ENCODE measurements around the gene MEOX1.
A peak's percentile ranks its signal among the peaks of the same experiment; 100 is the strongest.

MEOX1 gene

GRCh38 chr17:43679911-43680310 is 18.2 kb upstream of the MEOX1 start:
- DNase-seq (ENCODE audit: low read depth): no peak

GRCh38 chr17:43679401-43679800 is 17.7 kb upstream of the MEOX1 start:
- DNase-seq (ENCODE audit: low read depth): no peak

GRCh38 chr17:43676471-43676870 is 14.7 kb upstream of the MEOX1 start:
- no peak for DNase-seq (ENCODE audit: low read depth)

DNA sequence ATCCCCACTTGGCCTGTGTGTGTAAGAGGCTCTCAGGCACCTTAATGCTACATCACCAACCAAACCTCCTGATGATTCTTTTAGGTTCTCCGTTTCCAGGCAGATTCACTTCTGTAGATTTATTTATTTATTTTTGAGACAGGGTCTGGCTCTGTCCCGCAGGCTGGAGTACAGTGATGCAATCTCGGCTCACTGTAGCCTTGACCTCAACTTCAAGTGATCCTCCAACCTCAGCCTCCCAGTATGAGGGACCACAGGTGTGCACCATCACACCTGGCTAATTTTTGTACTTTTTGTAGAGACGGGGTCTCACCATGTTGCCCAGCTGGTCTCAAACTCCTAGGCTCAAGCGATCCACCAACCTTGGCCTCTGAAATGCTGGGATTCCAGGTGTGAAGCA is 12.7 kb upstream of the MEOX1 start:
- DNase-seq (ENCODE audit: low read depth): no peak

- peak; percentile 16 for DNase-seq (ENCODE audit: low read depth)
Measured at GRCh38 chr17:43673516-43674323, 12.0 kb upstream of the MEOX1 start.

GRCh38 chr17:43671755-43672519 is 10.2 kb upstream of the MEOX1 start:
- no peak for DNase-seq (ENCODE audit: low read depth)

- DNase-seq (ENCODE audit: low read depth): no peak
Measured at GRCh38 chr17:43671031-43671692, 9.4 kb upstream of the MEOX1 start.

- no peak for DNase-seq (ENCODE audit: low read depth)
Measured at GRCh38 chr17:43670645-43671030, 8.9 kb upstream of the MEOX1 start.

- DNase-seq (ENCODE audit: low read depth): no peak
Measured at GRCh38 chr17:43669971-43670644, 8.4 kb upstream of the MEOX1 start.

DNA sequence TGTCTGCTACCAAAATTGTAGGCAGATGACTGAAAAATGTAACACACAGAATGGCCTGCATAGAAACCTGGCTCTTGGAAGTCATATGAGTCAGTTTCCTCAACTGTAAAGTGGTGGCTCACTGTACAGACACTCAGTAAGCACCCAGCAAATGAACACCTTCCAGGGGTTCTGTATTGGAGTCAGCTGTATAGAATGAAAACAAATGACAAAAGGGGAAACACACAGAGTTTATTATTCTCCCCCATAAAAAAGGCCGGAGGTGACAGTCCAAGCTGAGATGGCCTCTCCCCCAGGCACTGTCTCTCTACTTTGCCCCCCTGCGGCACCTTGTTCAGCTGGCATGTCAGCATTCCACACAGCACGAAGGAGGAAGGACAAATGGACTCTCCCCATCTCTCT is 6.2 kb upstream of the MEOX1 start:
- no peak for DNase-seq (ENCODE audit: low read depth)

- no peak for DNase-seq (ENCODE audit: low read depth)
Measured at GRCh38 chr17:43667506-43667905, 5.8 kb upstream of the MEOX1 start.

DNA sequence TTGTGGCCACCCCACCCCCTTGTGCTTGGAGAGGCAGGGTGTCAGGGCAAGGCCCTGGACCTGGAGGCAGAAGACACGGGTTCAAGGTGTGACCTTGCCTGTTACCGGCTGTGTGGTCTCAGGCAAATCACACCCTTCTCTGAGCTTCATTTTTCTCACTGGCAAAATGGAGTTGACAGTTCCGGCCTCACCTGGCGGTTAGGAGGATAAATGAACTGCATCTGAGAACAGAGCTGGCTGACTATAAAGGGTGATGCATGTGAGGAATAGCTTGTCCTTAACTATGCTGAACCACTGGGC is 4.2 kb upstream of the MEOX1 start:
- no peak for DNase-seq (ENCODE audit: low read depth)

DNA sequence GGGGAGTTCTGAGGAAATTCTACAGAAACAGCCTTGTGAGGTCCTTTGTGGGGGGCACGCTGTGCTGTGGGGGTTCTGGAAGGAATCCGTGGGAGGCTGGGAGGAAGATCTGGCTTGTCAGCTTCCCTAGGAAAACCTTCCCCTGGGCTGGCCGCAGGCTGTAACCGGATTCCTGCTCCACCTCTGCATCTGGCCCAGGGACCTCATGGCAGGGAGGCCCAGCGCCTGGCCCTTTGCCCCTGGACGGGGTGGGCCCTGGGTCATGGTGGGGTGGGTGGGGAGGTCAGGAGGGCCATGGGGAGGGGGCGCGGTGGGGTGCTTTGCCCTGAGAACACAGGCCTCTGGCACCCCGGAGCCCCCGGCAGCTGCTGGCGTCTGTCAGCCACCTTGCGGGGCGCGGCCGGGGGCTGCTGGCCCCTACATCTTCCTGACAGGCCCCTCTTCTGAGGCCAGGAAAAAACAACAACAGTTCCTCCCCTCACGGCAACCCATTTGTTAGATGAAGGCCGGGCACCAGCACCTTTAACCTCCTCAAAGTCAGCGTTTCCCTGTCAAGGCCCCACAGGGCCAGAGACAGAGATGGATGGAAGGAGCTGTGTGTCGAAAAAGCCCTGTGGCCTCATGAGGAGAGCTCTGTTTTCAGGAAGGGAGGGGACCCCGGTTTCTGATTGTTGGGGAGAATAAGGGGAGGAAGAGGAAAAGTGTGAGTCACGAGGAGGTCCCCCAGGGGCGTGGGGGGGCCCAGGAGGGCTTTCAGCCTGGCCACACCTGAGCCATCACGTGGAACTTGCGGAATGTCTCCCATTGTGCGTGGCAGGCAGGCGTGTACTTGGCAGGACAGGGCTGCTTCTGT is 3.6 kb upstream of the MEOX1 start:
- no peak for DNase-seq (ENCODE audit: low read depth)

GRCh38 chr17:43664096-43664495 is 2.4 kb upstream of the MEOX1 start:
- no peak for DNase-seq (ENCODE audit: low read depth)

DNA sequence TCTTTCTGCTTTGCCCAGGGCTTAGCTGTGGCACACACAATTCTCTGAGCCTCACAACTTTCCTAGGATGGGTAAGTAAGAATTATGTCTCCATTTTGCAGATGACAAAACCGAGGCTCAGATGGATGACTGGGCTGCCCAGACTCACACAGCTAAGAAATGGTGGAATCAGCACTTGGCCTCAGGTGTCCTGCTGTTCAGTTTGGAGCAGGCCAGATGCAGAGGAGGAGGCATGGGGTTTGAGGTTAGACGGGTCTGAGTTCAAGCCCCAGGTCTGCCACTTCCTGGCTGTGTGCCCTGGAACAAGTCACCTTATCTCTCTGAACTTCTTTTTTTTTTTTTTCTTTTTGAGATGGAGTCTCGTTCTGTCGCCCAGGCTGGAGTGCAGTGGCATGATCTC is 1.7 kb upstream of the MEOX1 start:
- DNase-seq (ENCODE audit: low read depth): no peak

- DNase-seq (ENCODE audit: low read depth): no peak
Measured at GRCh38 chr17:43662413-43663141, 855 bp upstream of the MEOX1 start.

DNA sequence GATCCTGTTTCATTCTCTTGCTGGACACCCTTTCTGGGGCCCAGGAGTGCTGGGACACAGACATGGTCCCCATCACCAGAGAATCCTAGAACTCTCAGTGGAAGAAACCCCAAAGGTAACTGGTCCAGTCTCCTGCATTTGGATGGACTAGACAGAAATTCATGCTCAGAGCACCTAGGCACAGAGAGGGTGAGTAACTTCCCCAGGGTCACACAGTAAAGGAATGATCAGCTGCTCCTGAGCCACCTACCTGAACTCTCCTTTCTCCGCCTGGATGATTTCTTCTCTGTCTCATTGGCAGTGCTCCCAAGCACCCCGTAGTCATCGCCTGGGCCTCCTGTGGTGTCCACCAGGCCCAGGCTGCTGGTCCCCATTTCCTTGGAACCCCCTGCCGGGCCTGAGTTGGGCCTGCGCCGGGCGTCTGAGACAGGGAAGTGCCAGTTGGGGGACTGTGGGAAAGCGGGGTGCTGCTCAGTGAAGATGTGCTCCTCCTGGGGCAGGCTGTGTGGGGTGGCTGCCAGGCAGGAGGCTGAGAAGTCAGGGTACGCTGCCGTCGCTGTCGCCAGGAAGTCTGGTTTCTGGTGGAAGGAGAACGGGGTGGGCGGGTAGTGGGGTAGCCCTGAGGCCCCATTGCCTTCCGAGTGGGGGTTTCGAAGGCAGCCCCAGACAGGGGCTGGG is 767 bp downstream of the MEOX1 start:
- DNase-seq (ENCODE audit: low read depth): peak; percentile 2

DNA sequence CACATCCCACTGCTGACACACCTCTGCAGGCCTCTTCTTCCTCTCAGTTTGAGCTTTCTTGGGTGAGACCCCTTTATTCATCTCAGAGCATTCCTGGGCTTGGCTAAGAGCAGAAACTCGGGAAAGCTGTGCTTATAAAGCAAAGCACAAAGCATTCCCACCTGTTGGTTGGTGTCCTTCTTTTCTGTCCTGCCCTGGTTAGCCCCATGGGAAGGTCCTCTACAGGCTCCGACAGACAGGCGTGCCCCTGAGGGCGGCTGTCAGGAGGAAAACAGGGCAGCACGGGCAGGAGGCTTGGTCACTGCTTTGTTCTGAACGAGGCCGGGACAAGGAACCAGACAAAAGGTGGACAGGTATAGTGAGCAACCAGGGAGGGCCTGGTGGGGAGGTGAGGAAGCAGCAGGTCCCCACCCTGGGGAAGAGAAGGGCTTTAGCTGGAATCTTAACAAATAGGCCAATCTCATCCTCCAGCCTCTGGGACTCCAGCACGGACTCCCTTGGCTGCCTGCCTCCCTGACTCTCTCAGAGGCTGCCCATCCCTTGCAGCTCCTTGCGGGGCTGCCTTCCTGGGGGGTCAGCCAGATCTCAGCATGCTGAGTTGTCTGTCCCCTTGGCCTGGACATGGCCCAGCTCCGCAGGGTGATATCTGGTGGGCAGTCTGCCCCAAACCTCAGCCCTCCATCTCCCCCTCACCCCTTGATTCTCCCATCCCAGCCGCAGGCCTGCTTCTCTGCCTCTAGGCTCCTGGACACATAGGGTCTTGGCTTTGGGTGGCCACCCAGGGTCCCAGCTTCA is 1.7 kb downstream of the MEOX1 start:
- no peak for DNase-seq (ENCODE audit: low read depth)

DNA sequence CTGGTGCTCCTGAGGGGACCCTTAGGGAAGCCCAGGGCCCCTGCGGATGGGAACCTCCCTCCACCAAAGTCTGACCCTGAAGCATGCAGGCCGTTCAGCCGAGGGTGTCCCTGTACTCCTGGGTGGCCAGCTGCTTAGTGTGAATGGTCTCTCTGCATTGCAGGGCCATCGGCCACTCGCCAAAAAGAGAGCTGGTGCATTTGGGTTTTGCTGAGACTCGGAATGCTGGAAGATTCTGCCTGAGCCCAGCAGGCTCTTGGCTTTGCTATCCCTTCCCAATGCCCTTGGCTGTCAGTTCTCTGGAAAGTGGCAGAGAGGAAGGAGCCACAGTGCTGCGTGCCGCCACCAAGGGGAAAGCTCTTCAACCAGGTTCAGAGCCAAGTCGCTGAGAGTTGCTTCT is 2.8 kb downstream of the MEOX1 start:
- DNase-seq (ENCODE audit: low read depth): no peak

All from T-helper 22 cell (primary cell).